Ascending aorta (tissue), 2 donors: ENCODE measurements around the gene ALKBH5. TPM values are rescaled to one million over a fixed set of nuclear protein-coding genes. Genes with fewer than 3 reads are reported as not detected.

ENCODE experiments used
- DNase-seq, 2 donors: peaks; one replicate each; pipeline ENCODE4 v3.0.0-alpha.2; 2019; ENCODE audit warnings: low spot score in 2 of 2
- H3K27ac ChIP-seq, 2 donors: fragments of 200-600 bp; sonication (generic); one replicate each; pipeline ENCODE4 v1.5.1; 2016 to 2017; ENCODE audit warnings: mild to moderate bottlenecking in 1 of 2
- H3K27me3 ChIP-seq: fragments of 200-600 bp; sonication (generic); one replicate; pipeline ENCODE4 v1.5.1; 2017
- H3K36me3 ChIP-seq, 2 donors: fragments of 200-600 bp; sonication (generic); one replicate each; pipeline ENCODE4 v1.5.1; 2016
- H3K4me1 ChIP-seq, 2 donors: fragments of 200-600 bp; sonication (generic); one replicate each; pipeline ENCODE4 v1.5.1; 2016 to 2017; ENCODE audit warnings: mild to moderate bottlenecking in 1 of 2
- H3K4me3 ChIP-seq, 2 donors: fragments of 200-600 bp; sonication (generic); one replicate each; pipeline ENCODE4 v1.5.1; 2016 to 2017; ENCODE audit warnings: mild to moderate bottlenecking in 1 of 2
- H3K9me3 ChIP-seq, 2 donors: fragments of 200-600 bp; sonication (generic); one replicate each; pipeline ENCODE4 v1.5.1; 2016
- intact Hi-C: fragments of 100-400 bp; cut with DNase I; formaldehyde crosslinking; loops from one replicate; pipeline ENCODE4 v1.15.1; 2023
- total RNA-seq: library from RNA; depleted of rRNA; stranded (reverse); fragments of >200 nt; gene quantifications from one replicate; pipeline ENCODE4 v1.1.0, GENCODE V29; 2016
- TF ChIP-seq, protein P1 (sequence below), 3 experiments: fragments of 200-600 bp in 2 of 3; fragments of 450-650 bp in 1 of 3; sonication (generic) in 2 of 3; IDR thresholded peaks; one replicate each; pipeline ENCODE4 v1.5.1; 2016 to 2019; ENCODE audit warnings: antibody characterized with exemption in 3 of 3, mild to moderate bottlenecking in 1 of 3, moderate library complexity in 1 of 3

The ALKBH5 gene
- total RNA-seq, 1 donor from 2014 or later = 73.4 TPM

DNA sequence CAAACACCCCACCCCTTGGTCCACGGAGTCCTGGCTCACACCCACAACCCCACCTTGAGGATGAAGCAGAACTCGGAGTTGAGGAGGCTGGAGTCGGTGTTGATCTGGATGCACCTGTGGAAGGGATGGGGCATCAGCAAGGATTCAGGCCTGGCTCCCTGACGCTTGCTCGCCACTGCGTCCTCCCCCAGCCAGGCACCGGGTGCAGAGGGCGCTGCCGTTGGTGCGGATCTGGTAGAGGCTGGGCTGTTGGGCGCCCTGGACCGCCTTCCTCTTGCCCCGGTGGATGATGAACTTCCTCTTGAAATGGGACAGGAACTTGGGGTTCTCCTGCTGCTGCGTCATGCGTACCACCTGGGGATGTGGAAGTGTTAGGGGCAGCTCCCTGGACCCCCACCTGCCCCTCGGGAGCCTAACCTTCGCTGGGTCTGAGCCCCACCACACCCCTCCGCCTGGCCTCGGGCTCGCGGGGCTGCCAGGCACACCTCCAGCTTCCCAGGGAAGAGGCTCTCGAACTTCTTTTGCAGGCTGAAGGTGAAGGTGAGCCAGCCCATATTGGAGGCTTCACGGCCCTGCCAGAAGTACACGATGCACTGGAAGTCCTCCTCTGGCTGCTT, 62.6 kb downstream of the ALKBH5 start:
- H3K27ac ChIP-seq = no peak overlapping the region
- no peaks in the 10 kb centered on the region for H3K9me3 ChIP-seq
- no peaks in the 10 kb centered on the region for H3K27me3 ChIP-seq
- intact Hi-C loops = no loop called here
- no peak for DNase-seq
- H3K4me1 ChIP-seq = peaks cover 0 to 2% of the 10 kb centered on the region in 2 donors
- H3K4me3 ChIP-seq = no peak overlapping the region
- TF ChIP-seq, protein P1, sequence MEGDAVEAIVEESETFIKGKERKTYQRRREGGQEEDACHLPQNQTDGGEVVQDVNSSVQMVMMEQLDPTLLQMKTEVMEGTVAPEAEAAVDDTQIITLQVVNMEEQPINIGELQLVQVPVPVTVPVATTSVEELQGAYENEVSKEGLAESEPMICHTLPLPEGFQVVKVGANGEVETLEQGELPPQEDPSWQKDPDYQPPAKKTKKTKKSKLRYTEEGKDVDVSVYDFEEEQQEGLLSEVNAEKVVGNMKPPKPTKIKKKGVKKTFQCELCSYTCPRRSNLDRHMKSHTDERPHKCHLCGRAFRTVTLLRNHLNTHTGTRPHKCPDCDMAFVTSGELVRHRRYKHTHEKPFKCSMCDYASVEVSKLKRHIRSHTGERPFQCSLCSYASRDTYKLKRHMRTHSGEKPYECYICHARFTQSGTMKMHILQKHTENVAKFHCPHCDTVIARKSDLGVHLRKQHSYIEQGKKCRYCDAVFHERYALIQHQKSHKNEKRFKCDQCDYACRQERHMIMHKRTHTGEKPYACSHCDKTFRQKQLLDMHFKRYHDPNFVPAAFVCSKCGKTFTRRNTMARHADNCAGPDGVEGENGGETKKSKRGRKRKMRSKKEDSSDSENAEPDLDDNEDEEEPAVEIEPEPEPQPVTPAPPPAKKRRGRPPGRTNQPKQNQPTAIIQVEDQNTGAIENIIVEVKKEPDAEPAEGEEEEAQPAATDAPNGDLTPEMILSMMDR (IDR thresholded peaks at IDR 0.05) = no peak
- H3K36me3 ChIP-seq = peaks cover 74 to 79% of the 10 kb centered on the region in 2 donors

DNA sequence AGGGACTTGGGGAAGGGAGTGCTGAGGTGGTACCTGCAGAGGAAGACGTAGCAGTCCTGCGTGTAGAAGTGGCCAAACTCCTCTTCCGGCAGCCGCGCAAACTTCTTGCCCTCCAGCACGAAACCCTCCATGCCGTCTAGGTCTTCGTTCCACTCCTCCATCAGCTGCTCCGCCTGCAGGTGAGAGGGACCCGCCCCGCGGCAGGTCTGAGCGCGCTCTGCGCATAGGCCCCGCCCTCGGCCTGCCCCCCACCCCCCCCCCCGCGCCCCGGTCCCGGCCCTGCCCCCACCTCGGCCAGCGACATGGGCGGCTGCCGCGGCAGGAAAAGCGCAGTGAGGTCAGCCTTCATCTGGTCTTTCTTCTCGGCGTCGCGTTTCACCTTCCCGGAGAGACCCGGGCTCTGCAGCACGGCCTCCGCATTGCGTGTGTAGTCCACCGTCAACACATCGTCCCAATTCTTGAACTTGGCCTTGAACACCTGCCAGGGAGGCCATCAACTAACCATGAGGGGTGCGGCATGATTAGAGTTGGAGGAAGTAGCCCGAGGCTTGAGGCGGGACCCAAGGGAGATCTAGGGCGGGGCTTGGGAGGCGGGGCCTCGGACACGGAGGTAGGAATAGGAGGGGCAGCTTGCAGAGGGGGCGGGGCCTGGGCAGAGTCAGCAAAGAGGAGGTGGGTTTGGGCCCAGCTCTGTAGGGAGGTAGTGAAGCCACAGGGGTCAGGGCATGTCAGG, 63.4 kb downstream of the ALKBH5 start:
- DNase-seq = no peak
- Histone ChIP-seq H3K4me1 (peaks cover 0 to 2% of the 10 kb centered on the region in 2 donors), H3K9me3 (no peaks in the 10 kb centered on the region), H3K4me3 (no peak overlapping the region), H3K27me3 (no peaks in the 10 kb centered on the region), H3K27ac (no peak overlapping the region), H3K36me3 (peaks cover 82 to 86% of the 10 kb centered on the region in 2 donors)
- TF ChIP-seq, protein P1 (IDR thresholded peaks at IDR 0.05) = no peak
- intact Hi-C loops = no loop called here

DNA sequence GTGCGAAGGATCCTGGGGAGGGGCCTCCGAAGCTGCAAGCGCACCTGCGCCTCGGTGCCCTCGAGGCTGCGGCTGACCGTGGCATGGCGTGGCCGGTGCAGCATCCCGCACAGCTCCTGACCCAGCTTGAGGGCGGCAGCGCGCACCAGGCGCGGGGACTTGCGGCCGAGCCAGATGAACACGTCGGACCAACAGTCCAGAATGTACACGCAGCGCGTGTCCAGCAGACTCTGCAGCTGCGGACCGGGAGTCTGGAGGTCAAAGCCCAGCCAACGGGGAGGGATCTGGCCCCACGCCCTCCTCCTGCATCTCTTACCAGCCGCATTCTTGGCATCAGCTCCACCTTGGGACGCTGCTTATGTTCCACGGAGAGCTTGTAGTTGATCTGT, 64.0 kb downstream of the ALKBH5 start:
- intact Hi-C loops = no loop called here
- H3K27me3 ChIP-seq = no peaks in the 10 kb centered on the region
- peaks cover 86 to 91% of the 10 kb centered on the region in 2 donors for H3K36me3 ChIP-seq
- no peaks in the 10 kb centered on the region for H3K9me3 ChIP-seq
- DNase-seq = no peak
- peaks cover 0 to 2% of the 10 kb centered on the region in 2 donors for H3K4me1 ChIP-seq
- H3K27ac ChIP-seq = peak overlapping the region in 1 of 2 donors; percentile 48
- TF ChIP-seq, protein P1 (IDR thresholded peaks at IDR 0.05) = no peak
- H3K4me3 ChIP-seq = no peak overlapping the region

DNA sequence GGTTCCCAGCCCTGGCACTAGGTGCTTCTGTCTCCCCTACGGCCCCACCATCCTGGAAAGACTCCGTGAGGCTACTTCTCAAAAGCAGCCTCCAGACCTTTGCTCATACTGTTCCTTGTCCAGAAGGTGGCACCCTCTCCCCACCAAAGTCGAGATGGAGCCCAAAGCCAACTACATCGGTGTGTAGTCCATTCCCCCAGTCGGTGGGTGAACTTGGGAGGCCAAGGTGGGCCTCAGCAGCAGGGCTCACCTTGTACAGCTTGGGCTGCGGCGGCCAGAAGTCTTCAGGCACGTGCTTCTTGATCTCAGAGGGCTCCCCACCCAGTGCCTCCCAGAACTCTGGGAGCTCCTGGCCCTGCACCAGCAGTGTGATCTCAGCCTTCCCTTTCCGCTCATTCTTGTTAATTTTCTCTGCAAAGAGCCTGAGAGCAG, 64.7 kb downstream of the ALKBH5 start:
- Histone ChIP-seq H3K4me3 (no peak overlapping the region), H3K36me3 (peaks cover 92 to 97% of the 10 kb centered on the region in 2 donors), H3K9me3 (no peaks in the 10 kb centered on the region), H3K27ac (peak overlapping the region in 1 of 2 donors; percentile 48), H3K4me1 (peaks cover 0 to 2% of the 10 kb centered on the region in 2 donors), H3K27me3 (no peaks in the 10 kb centered on the region)
- DNase-seq = no peak
- intact Hi-C loops = no loop called here
- TF ChIP-seq, protein P1 (IDR thresholded peaks at IDR 0.05) = peak; percentile 45 to 63 (median 56)

DNA sequence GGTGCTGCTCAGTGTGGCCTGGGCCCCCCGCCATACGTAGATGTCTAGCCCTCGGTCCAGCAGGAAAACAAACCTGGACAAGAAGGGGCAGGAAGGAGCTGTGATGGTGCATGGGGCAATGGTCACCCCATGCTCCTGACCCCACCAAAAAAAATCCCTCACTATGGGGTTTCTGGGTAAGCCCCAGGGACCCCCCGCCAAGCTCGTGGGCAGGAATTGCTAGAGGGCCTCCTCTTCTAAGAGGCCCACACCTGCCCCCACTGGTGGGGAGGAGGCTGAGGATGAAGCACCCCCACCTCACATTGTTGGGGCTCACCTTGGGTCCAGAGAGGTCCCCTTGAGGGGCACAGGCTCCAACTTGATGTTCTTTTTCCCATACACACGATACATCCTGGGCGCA, 65.2 kb downstream of the ALKBH5 start:
- Histone ChIP-seq H3K4me1 (peaks cover 0 to 2% of the 10 kb centered on the region in 2 donors), H3K27ac (peak overlapping the region in 1 of 2 donors; percentile 48), H3K27me3 (no peaks in the 10 kb centered on the region), H3K36me3 (peaks cover 96 to 97% of the 10 kb centered on the region in 2 donors), H3K4me3 (no peak overlapping the region), H3K9me3 (no peaks in the 10 kb centered on the region)
- intact Hi-C loops = no loop called here
- TF ChIP-seq, protein P1 (IDR thresholded peaks at IDR 0.05) = no peak
- DNase-seq = no peak
